ENCODE results near the gene MAP3K12. TPM values are rescaled to one million over a fixed set of nuclear protein-coding genes. Genes with fewer than 3 reads are reported as not detected.

The MAP3K12 gene
- total and polyA plus RNA-seq, 2 of the 13 experiments (the other 11 are each of a cell fraction or from before 2014, with no cell fraction given): 0.20 to 1.1 TPM

DNA sequence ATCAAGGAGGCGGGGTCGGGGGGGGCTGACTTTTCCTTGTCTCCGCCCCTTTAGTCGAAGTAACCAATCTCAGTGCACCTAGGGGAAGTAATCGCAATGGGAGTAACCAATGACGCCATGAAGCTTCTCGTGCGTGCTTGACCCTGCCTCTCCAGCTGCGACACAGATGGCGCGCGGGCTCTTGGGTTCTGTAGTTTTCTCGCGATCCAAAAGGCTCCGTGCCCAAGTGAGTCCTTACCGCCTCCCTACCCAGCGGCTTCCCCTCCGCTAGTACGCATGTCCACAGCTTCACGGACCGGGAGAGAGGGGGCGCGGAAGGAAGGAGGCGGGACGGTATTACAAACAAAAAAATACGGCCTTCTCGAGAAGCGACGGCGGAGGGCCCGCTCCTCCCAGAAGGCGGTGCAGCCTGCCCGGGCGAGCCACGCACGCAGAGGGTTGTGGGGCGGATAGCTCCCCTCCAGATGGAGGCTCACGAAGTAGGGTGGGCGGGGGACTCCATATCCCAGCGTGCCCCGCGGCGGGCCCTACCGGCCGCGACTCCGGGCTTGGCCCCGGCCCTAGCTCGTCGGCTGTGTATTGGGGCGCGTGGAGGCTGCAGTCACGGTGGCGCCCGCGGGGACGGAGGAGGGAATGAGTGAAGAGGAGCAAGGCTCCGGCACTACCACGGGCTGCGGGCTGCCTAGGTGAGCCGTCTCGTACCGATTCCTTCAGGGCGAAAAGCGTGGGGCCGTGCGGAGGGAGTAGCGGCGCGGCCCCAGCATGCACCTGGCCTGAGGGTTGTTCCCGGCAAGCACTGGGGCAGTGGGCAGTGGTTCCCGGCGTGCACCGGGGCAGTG lies 1.7 kb upstream of the MAP3K12 start, which contains the start of gene TARBP2 (continued):
- peak; percentile 94; the same call in 1 of the 2 replicates for TF ChIP-seq ZNF724P (CRISPR knock-in tag; IDR thresholded peaks at IDR 0.05; ENCODE audit: borderline replicate concordance)
- TF ChIP-seq, protein P1, sequence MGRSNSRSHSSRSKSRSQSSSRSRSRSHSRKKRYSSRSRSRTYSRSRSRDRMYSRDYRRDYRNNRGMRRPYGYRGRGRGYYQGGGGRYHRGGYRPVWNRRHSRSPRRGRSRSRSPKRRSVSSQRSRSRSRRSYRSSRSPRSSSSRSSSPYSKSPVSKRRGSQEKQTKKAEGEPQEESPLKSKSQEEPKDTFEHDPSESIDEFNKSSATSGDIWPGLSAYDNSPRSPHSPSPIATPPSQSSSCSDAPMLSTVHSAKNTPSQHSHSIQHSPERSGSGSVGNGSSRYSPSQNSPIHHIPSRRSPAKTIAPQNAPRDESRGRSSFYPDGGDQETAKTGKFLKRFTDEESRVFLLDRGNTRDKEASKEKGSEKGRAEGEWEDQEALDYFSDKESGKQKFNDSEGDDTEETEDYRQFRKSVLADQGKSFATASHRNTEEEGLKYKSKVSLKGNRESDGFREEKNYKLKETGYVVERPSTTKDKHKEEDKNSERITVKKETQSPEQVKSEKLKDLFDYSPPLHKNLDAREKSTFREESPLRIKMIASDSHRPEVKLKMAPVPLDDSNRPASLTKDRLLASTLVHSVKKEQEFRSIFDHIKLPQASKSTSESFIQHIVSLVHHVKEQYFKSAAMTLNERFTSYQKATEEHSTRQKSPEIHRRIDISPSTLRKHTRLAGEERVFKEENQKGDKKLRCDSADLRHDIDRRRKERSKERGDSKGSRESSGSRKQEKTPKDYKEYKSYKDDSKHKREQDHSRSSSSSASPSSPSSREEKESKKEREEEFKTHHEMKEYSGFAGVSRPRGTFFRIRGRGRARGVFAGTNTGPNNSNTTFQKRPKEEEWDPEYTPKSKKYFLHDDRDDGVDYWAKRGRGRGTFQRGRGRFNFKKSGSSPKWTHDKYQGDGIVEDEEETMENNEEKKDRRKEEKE (IDR thresholded peaks at IDR 0.05): no peak
- TF ChIP-seq ADNP (CRISPR knock-in tag; IDR thresholded peaks at IDR 0.05): no peak
- TF ChIP-seq JUND (CRISPR knock-in tag; IDR thresholded peaks at IDR 0.05): peak; percentile 53
- TF ChIP-seq, protein P2, sequence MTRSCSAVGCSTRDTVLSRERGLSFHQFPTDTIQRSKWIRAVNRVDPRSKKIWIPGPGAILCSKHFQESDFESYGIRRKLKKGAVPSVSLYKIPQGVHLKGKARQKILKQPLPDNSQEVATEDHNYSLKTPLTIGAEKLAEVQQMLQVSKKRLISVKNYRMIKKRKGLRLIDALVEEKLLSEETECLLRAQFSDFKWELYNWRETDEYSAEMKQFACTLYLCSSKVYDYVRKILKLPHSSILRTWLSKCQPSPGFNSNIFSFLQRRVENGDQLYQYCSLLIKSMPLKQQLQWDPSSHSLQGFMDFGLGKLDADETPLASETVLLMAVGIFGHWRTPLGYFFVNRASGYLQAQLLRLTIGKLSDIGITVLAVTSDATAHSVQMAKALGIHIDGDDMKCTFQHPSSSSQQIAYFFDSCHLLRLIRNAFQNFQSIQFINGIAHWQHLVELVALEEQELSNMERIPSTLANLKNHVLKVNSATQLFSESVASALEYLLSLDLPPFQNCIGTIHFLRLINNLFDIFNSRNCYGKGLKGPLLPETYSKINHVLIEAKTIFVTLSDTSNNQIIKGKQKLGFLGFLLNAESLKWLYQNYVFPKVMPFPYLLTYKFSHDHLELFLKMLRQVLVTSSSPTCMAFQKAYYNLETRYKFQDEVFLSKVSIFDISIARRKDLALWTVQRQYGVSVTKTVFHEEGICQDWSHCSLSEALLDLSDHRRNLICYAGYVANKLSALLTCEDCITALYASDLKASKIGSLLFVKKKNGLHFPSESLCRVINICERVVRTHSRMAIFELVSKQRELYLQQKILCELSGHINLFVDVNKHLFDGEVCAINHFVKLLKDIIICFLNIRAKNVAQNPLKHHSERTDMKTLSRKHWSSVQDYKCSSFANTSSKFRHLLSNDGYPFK (CRISPR knock-in tag; IDR thresholded peaks at IDR 0.05; ENCODE audit: borderline replicate concordance): peak; percentile 90
- no peak for TF ChIP-seq ZNF615 (CRISPR knock-in tag; IDR thresholded peaks at IDR 0.05; ENCODE audit: borderline replicate concordance)
- TF ChIP-seq ZNF207 (IDR thresholded peaks at IDR 0.05; ENCODE audit: borderline replicate concordance): no peak
- no peak for TF ChIP-seq NFIC (IDR thresholded peaks at IDR 0.05; ENCODE audit: low read length)
- no peak for TF ChIP-seq ZNF766 (CRISPR knock-in tag; IDR thresholded peaks at IDR 0.05; ENCODE audit: borderline replicate concordance)
- TF ChIP-seq KDM3A (CRISPR knock-in tag; IDR thresholded peaks at IDR 0.05; ENCODE audit: low read depth): 0 out of 2 replicates have a peak, but pooled peaks have one; percentile 23
- TF ChIP-seq, protein P3, sequence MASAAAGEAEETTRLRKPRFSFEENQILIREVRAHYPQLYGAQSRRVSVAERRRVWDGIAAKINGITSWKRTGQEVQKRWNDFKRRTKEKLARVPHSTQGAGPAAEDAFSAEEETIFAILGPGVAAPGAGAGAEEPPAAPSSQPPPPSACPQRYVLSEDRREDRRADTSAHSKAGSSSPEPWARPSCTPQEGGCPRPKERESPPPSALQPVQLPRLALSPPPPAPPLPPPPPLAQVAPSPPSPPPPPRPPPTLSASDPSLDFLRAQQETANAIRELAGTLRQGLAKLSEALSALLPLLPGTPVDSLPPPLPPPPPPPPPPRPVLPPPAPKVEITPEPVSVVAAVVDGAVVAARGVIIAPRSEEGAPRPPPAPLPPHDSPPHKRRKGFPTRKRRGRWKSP (CRISPR knock-in tag; IDR thresholded peaks at IDR 0.05): no peak
- TF ChIP-seq TOE1 (CRISPR knock-in tag; IDR thresholded peaks at IDR 0.05): no peak
- no peak for TF ChIP-seq REXO4 (CRISPR knock-in tag; IDR thresholded peaks at IDR 0.05; ENCODE audit: borderline replicate concordance)
- TF ChIP-seq, protein P4, sequence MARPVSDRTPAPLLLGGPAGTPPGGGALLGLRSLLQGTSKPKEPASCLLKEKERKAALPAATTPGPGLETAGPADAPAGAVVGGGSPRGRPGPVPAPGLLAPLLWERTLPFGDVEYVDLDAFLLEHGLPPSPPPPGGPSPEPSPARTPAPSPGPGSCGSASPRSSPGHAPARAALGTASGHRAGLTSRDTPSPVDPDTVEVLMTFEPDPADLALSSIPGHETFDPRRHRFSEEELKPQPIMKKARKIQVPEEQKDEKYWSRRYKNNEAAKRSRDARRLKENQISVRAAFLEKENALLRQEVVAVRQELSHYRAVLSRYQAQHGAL (CRISPR knock-in tag; IDR thresholded peaks at IDR 0.05; ENCODE audit: not compliant biosample characterization): no peak
- TF ChIP-seq PHB2 (IDR thresholded peaks at IDR 0.05; ENCODE audit: partially characterized antibody): no peak
- TF ChIP-seq ZNF317 (CRISPR knock-in tag; IDR thresholded peaks at IDR 0.05): peak; percentile 75
- peak; percentile 82; the same call in 1 of the 2 replicates for TF ChIP-seq MXD4 (CRISPR knock-in tag; IDR thresholded peaks at IDR 0.05)
- TF ChIP-seq, protein P5, sequence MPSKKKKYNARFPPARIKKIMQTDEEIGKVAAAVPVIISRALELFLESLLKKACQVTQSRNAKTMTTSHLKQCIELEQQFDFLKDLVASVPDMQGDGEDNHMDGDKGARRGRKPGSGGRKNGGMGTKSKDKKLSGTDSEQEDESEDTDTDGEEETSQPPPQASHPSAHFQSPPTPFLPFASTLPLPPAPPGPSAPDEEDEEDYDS (CRISPR knock-in tag; IDR thresholded peaks at IDR 0.05): peak; percentile 67; the same call in 1 of the 2 replicates
- TF ChIP-seq FLYWCH1 (CRISPR knock-in tag; IDR thresholded peaks at IDR 0.05): no peak
- TF ChIP-seq ZNF713 (CRISPR knock-in tag; IDR thresholded peaks at IDR 0.05): peak; percentile 6; the same call in 1 of the 2 replicates
- no peak; the same call in 1 of the 2 replicates for TF ChIP-seq FOSL2 (CRISPR knock-in tag; IDR thresholded peaks at IDR 0.05)
- TF ChIP-seq RFX1 (IDR thresholded peaks at IDR 0.05): no peak
- TF ChIP-seq ZMYM2 (CRISPR knock-in tag; IDR thresholded peaks at IDR 0.05): no peak

All from HepG2 (cell line).